ENCODE results near the gene CLEC10A.
"Not testable (repeated sequence)": the region's sequence is repeated elsewhere in the genome, so short reads cannot be mapped to it uniquely, and the experiment has no call there.

CLEC10A gene, protein sequence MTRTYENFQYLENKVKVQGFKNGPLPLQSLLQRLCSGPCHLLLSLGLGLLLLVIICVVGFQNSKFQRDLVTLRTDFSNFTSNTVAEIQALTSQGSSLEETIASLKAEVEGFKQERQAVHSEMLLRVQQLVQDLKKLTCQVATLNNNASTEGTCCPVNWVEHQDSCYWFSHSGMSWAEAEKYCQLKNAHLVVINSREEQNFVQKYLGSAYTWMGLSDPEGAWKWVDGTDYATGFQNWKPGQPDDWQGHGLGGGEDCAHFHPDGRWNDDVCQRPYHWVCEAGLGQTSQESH

DNA sequence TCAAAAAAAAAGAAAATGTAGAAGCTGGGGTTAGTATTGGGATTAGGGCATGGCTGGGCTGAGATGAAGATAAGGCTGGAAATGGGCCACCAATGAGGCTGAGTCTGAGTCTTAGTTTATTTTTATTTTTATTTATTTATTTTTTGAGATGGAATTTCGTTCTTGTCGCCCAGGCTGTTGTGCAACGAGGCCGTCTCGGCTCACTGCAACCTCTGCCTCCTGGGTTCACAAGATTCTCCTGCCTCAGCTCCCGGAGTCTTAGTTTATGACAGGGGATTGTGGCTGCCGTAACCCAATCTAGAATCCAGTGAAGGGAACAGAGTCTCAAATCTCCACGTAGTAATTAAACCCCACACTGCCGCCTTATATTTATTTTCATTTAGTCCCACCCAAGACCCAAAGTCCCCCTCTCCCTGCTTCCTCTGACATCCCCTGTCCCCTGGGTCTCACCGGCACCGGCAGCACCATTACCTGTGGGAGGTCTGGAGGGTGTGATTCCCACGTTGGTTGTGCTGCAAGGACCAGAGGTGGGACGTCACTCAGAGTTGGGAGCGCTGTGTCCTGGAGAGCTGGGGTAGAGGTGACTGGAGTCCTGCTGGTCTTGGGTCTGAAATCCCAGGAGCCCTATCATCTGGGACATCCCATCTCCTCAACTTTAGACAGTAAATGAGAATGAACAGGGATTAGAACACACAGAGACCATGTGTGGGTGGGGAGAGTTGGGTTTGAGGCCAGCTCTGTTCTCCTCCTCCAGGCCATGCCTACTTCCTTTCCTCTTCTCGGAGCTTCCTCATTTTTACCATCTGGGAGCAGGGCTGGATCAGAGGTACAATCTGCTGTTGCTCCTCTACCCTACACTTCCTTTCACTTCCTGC is at the start of gene CLEC10A:
Gene CLEC10A (minus strand): TSS at position 671 of the 875 bp plus-strand sequence. CDS start 1,439 bp downstream, outside the sequence.
- no peak for DNase-seq

DNA sequence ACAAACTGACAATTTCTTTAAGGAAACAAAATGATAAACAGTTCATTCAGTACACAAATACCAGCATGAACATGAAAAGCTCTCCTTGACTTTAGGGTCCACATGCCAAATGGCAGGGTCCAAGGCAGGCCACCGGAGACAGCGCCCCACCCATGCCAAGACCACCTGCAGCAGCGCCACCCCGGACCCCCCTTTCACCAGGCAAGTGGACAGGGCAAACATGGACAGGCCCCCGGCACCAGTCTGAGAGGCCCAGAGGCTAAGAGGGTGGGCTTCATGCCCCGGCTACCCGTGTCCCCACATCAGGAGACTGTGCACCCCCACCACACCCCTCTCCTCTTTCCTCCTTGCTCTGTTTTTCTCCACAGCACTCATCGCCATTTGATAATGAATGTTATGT is 49.3 kb upstream of the CLEC10A start:
- no peak for DNase-seq

DNA sequence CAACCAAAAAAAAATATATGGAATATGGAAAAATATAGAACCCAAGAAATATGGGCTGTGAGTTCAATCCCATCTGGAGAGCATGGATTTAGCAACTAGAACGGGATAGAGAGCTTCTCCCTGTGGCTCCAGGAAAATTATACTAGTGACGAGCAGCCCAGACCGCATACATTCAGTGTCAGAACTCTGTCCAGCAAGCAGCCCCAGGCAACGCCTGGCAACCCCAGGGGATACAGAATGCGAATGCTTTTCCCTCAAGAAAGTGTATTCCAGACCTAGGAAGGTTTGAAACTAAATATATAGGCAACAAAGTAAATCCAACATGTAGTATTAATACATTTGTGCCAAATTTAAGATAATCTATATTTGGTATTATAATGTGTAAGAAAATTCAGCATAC is 48.1 kb upstream of the CLEC10A start:
- no peak for DNase-seq

DNA sequence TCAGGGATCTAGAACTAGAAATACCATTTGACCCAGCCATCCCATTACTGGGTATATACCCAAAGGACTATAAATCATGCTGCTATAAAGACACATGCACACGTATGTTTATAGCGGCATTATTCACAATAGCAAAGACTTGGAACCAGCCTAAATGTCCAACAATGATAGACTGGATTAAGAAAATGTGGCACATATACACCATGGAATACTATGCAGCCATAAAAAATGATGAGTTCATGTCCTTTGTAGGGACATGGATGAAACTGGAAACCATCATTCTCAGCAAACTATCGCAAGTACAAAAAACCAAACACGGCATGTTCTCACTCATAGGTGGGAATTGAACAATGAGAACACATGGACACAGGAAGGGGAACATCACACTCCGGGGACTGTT is 47.5 kb upstream of the CLEC10A start:
- not testable (repeated sequence) for DNase-seq

DNA sequence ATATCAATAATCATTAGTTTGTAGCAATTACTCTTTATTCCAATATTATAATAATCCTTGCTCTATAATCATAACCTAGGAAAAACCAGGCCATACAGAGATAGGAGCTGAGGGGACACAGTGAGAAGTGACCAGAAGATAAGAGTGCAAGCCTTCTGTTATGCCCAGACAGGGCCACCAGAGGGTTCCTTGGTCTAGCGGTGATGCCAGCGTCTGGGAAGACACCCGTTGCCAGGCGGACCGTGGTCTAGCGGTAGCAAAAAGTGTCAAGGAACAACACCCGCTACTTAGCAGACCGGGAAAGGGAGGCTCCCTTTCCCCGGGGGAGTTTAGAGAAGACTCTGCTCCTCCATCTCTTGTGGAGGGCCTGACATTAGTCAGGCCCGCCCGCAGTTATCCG is 46.3 kb upstream of the CLEC10A start:
- not testable (repeated sequence) for DNase-seq

DNA sequence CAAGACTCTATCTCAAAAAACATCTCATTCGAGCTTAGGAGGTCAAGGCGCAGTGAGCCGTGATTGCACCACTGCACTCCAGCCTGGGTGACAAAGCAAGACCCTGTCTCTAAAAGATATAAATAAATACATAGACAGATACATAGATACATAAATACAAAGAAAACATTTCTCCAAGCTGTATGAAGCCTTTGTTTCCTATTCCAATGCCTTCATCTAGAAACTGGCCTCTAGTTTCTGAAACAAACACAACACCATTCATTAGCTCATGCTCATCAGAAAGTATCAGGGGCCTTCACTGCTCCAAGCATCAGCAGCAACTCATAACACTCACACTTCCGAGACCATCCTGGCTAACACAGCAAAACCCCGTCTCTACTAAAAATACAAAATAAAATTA is 44.9 kb upstream of the CLEC10A start:
- DNase-seq, result no peak

DNA sequence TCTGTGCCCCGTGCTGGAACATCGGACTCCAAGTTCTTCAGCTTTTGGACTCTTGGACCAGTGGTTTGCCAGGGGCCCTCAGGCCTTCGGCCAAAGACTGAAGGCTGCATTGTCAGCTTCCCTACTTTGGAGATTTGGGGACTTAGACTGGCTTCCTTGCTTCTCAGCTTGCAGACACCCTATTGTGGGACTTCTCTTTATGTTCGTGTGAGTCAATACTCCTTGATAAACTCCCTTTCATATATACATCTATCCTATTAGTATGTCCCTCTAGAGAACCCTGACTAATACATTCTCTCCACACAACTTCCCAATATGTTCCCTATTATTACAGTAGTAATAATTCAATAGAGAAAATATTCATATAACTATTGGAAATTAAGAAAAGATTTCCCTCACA is 43.8 kb upstream of the CLEC10A start:
- no peak for DNase-seq

DNA sequence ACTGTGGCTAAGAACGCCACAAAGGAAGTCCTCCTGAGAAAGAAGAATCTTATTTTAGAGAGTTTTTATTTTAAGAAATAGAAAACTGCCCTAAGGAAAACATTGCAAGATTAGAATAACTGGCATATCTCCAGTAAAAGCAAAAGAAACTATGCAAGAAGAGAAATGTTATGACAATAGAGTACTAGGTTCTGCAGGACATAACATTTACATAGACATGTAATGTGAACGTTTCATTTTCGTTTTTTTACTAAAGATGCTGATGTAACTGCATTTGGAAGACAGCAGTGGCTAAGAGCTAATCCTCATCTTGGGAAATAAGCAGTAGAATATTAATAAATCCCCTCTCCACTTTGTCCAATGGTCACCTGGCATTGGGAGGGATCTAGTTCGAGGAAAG is 42.3 kb upstream of the CLEC10A start:
- DNase-seq, result no peak

DNA sequence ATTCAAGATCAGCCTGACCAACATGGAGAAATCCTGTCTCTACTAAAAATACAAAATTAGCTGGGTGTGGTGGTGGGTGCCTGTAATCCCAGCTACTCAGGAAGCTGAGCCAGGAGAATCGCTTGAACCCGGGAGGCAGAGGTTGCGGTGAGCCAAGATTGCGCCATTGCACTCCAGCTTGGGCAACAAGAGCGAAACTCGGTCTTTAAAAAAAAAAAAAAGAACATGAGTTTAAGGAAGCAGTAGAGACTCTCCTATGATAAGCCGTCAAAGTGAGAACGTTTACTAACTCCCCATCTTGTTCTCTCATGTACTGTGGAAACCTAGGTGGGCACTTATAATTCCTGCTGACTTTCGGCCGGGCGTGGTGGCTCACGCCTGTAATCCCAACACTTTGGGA is 40.6 kb upstream of the CLEC10A start:
- not testable (repeated sequence) for DNase-seq

DNA sequence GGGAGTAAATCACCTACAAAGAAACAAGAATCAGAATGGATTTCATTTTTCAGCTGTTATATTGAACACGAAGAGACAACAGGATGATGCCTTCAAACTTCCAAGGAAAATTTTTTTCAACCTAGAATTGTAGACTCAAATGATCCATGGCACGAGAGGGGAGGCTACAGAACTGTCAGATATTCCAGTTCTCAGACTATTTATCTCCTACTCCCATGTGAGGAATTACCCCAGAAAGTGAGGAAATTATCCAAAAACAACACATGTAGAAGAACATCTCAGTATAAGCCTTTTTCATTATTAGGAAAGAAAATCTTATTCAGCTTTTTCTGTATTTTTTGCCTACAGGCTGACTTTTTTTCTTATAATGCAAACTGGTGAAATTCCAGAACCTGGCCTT is 40.1 kb upstream of the CLEC10A start:
- DNase-seq, result no peak

DNA sequence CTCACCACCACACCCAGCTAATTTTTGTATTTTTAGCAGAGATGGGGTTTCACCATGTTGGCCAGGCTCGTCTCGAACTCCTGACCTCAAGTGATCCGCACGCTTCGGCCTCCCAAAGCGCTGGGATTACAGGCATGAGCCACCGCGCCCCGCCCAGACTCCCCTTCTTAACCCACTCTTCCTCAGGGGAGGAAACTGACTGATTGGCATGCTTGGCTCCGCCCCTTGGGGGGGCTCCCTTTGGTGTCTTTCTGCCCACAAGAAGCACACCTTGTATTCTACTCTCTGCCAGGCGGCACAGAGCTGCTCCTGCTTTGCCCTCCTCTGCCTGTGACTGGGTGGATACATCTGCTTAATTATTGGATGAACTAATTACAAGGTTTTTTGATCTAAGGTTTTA is 39.3 kb upstream of the CLEC10A start:
- DNase-seq, result no peak

DNA sequence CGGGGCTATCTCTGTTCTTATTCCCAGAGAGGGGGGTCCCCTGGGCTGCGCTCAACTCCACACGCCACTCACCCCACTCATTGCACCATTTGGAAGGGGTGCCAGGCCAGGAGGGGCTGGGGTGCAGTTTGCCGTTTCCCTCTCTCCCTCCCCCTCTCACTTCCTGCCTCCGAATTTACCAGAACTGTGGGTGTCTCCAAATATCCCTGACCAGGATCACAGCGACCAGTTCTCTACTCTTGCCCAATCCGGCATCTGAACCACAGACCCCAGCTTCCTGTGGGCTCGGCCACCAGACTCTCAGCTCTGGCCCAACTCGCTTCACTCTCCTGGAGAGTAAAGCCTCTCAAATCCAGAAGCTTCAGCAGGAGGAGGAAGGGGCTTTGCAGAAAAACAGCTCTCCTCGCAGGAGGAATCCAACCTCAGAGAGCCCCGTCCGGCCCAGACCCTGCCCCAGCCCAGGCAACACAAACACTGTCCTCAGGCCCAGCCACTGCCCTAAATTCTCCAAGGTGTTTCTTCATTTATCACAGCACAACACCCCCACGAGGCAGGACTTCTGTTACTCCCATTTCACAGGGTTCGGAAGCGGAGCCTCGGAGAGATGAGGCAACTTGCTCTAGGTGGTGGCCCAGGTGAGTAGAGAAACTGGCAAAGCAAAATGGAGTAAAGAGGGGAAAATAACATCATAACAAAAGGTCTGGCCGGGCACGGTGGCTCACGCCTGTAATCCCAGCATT is 35.0 kb upstream of the CLEC10A start:
- DNase-seq, result no peak

DNA sequence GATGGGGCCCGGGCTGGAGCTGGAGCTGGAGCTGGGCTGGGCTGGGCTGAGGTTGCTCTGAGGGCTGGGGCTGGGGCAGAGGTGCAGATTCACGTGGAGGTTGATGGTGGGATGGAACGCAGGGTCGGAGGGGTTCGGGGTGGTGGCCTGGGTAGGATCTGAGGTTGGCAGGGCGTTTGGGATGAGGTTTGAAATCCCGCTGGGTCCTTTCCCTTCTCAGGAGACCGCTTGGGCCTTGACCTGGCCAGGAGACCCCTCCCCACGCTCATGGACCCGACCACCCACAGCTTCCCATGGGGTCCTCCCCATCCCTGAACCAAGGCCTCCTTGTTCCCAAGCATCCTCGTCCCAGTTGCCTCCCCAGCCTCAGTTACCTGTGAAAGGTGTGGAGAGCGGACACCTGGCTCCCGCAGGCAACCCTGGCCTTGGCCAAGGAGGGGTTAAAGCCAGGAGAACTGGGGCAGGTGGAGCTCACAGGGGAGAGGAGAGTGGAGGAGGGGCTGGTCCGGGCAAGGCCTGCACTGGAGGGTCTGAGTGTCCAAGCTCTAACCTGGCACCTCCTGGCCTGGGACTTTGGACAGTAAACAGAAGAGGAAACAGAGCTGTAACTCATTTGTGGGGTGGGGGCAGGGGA is 34.3 kb upstream of the CLEC10A start, which contains the start of gene ASGR2:
Gene ASGR2 (minus strand): TSS at position 582 of the 634 bp plus-strand sequence. CDS start 582 bp downstream, outside the sequence.
- no peak for DNase-seq

DNA sequence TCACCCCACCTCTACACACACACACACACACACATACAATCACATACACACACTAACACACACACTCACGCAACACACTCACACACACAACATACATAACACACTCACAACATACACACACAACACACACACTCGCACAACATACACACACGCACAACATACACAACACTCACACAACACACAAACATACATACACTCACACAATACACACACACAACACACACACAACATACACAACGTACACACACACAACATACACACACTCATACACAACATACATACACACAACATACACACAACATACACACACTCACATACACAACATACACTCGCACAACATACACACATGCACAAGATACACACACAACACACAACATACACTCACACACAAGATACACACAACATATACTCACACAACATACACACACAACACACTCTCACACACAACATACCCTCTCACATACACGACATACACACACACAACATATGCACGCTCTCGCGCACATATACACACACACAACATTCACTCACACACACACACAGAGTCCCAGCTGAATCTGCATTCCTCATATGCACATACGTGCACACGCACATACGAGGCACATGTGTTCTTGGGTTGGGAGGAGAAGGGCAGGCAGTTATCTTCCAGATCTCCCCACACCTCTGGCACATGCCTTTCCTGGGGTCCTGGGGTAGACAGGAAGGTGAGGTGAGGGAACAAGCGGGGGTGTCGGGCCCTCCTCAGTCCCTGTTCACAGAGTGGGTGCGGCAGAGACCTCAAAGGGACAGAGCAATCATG is 33.4 kb upstream of the CLEC10A start:
- no peak for DNase-seq

DNA sequence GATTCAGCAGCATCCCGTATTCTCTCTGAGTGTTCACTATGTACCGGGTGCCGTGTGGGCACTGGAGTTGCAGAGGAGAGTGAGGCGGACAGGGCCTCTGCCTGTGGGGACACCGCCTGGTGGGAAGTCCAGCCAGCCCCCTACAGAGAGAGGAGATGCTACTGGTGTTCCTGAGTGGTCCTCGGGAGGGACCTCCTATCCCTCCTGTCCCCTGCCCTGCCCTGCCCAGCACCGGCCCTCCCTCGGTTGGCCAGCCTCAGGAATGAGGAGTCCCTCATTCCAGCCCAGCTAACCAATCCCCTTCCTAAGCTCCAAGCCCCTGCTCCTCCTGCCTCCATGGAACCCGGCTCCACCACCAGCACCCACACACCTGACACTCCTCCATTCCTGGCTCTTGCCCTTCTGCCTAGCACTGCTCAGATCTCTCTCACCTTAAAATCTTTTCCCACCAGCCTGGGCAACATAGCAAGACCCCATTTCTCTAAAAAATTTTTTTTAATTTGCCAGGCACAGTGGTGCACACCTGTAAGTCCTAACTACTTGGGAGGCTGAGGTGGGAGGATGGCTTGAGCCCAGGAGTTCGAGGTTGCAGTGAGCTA is 32.6 kb upstream of the CLEC10A start:
- DNase-seq, result no peak

DNA sequence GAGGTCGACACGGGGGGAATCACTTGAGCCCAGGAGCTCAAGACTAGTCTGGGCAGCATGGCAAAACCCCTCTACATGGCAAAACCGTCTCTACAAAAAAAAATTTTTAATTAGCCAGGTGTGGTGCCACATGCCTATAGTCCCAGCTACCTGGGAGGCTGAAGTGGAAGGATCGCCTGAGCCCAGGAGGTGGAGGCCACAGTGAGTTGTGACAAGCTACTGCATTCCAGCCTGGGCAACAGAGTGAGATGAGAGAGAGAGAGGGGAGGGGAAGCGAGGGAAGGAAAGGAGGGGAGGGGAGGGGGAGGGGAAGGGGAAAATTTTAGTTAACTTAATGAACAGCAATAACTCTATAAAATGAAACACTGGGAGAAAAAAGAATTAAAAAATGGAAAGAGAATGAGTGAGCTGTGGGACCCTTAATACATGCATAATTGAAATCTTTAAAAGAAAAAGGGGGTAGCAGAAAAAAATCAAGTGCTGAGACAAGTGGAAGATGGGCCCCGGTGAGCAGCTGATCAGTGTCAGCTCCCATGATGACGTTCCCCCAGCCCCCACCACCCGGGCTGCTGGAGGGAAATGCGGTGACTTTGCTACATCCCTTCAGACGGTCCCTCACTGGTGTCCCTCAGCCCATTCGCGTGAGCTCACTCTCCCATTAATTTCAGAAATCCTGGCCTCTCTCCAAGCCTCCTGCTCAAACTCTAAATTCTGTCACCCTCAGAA is 31.9 kb upstream of the CLEC10A start:
- DNase-seq, result no peak

DNA sequence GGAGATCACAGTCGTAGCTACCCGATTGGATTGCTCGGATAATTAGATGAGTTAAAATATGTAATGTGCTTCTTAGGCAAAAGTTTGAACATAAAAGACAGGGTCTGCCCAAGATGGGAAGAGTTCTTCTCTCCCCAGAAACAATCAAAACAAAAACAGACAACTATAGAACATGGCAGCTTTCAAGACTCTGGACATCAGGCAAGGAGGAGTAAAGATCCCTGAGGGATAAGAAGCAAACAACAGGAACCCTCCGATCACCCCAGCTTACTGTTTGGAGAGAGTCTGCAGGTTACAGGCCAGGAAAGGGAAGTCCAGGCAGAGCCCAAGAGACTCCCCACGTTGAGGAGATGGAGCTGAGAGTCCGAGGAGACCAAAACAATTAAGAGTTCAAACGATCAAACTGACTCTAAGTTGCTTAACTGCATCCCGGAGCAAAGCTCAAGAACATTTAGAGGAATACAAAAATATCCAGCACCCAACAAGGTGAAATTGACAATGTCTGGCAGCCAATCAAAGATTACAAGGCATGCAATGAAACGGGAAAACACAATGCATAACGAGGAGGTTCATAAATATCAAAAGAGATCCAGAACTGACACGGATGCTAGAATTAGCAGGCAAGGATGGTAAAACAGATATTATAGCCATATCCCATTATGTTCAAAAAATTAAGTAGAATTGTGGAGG is 30.7 kb upstream of the CLEC10A start:
- DNase-seq, result no peak

DNA sequence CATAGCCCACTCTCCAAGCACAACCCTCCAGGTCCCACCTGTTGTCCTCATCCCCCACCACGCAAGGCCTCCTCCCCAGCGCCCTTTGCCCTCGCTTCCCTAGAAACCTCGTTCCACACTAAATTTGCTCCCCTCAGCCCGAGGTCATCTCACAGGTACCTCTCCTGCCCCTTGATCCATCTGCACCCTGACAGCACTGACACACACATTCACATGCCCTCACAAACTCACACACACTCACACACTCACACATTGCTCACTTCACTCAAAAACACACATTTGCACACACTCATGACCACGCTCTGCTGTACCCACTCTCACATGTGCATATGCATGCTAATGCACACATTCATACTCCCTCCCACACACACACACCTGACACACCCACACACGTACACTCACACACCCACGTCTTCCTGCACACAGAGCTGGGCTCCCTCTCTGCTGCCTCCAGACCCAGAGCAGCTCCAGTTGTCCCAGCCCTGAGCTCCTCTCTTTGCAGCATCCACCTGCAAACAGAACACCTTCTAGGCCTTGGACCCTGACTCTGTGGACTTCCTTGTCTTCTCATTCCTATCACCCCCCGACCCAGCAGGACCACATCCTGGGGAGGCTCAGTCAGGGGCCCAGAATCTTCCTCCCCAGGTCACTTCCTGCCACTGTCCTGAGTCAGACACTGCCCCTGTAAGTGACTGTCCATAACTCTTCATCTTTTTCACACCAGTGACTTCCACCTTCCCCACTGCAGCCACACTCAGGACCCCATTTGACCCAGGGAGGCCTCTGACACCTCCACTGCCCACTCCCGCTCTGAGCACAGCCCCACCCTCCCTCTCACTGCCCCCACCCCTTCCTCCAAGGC is 29.6 kb upstream of the CLEC10A start:
- no peak for DNase-seq

DNA sequence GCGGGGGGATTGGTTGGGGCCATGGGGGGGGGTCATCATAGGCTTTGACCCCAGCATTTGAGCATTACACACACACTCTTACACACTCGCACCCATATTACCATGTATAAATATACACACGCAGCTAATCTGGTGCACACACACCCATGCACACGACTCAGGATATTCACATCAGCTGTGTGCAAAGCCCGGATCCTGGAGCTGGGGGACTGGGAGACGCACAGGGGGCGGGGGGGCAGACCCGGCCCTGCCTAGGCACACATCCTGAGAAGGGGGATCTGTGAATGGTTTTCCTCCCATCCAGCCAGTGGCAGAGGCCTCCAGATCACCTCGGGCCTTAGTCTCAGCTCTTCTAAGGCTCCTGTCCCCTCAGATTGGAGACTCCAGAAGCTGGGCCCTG is 28.9 kb upstream of the CLEC10A start:
- DNase-seq, result no peak

All from DMS 273 treated with DMSO at 0.1 percent for 48 hours (cell line).